Measurements from ENCODE around the gene GLRA2.

The GLRA2 gene

GRCh38 chrX:14758029-14758491, 228.7 kb downstream of the GLRA2 start:
- Histone ChIP-seq H3K27me3 (ENCODE audit: control insufficient read depth, insufficient read depth, low read length) (no peaks in the 10 kb centered on the region), H3K36me3 (ENCODE audit: control insufficient read depth, insufficient read depth, low read length) (no peaks in the 10 kb centered on the region), H3K4me1 (ENCODE audit: control insufficient read depth, insufficient read depth, low read length) (no peaks in the 10 kb centered on the region), H3K27ac (ENCODE audit: low read depth, low read length) (no peak overlapping the region), H3K4me3 (ENCODE audit: low read length) (no peak overlapping the region), H3K9ac (ENCODE audit: low read length) (no peak overlapping the region)

- Histone ChIP-seq H3K27me3 (ENCODE audit: control insufficient read depth, insufficient read depth, low read length) (no peaks in the 10 kb centered on the region), H3K4me1 (ENCODE audit: control insufficient read depth, insufficient read depth, low read length) (no peaks in the 10 kb centered on the region), H3K27ac (ENCODE audit: low read depth, low read length) (no peak overlapping the region), H3K36me3 (ENCODE audit: control insufficient read depth, insufficient read depth, low read length) (no peaks in the 10 kb centered on the region), H3K9ac (ENCODE audit: low read length) (no peak overlapping the region), H3K4me3 (ENCODE audit: low read length) (no peak overlapping the region)
Measured at GRCh38 chrX:14775416-14775815, 246.1 kb downstream of the GLRA2 start.

GRCh38 chrX:14776901-14777300, 247.6 kb downstream of the GLRA2 start:
- H3K4me3 ChIP-seq (ENCODE audit: low read length), result no peak overlapping the region
- no peaks in the 10 kb centered on the region for H3K4me1 ChIP-seq (ENCODE audit: control insufficient read depth, insufficient read depth, low read length)
- no peaks in the 10 kb centered on the region for H3K27me3 ChIP-seq (ENCODE audit: control insufficient read depth, insufficient read depth, low read length)
- no peak overlapping the region for H3K9ac ChIP-seq (ENCODE audit: low read length)
- no peak overlapping the region for H3K27ac ChIP-seq (ENCODE audit: low read depth, low read length)
- H3K36me3 ChIP-seq (ENCODE audit: control insufficient read depth, insufficient read depth, low read length), result no peaks in the 10 kb centered on the region

- Histone ChIP-seq H3K36me3 (ENCODE audit: control insufficient read depth, insufficient read depth, low read length) (no peaks in the 10 kb centered on the region), H3K4me1 (ENCODE audit: control insufficient read depth, insufficient read depth, low read length) (no peaks in the 10 kb centered on the region), H3K27ac (ENCODE audit: low read depth, low read length) (no peak overlapping the region), H3K4me3 (ENCODE audit: low read length) (no peak overlapping the region), H3K27me3 (ENCODE audit: control insufficient read depth, insufficient read depth, low read length) (no peaks in the 10 kb centered on the region), H3K9ac (ENCODE audit: low read length) (no peak overlapping the region)
Measured at GRCh38 chrX:14777525-14777924, 248.2 kb downstream of the GLRA2 start.

GRCh38 chrX:14779580-14779979, 250.2 kb downstream of the GLRA2 start:
- H3K27me3 ChIP-seq (ENCODE audit: control insufficient read depth, insufficient read depth, low read length), result no peaks in the 10 kb centered on the region
- no peaks in the 10 kb centered on the region for H3K36me3 ChIP-seq (ENCODE audit: control insufficient read depth, insufficient read depth, low read length)
- H3K4me3 ChIP-seq (ENCODE audit: low read length), result no peak overlapping the region
- H3K9ac ChIP-seq (ENCODE audit: low read length), result no peak overlapping the region
- no peaks in the 10 kb centered on the region for H3K4me1 ChIP-seq (ENCODE audit: control insufficient read depth, insufficient read depth, low read length)
- no peak overlapping the region for H3K27ac ChIP-seq (ENCODE audit: low read depth, low read length)
